DMS 273 treated with DMSO at 0.1 percent for 48 hours (cell line): Measurements from ENCODE around the gene GMDS.

Experiments
- DNase-seq: peaks from one replicate; lab custom pipeline; 2025; lab: John Stamatoyannopoulos, UW

Gene GMDS

DNA sequence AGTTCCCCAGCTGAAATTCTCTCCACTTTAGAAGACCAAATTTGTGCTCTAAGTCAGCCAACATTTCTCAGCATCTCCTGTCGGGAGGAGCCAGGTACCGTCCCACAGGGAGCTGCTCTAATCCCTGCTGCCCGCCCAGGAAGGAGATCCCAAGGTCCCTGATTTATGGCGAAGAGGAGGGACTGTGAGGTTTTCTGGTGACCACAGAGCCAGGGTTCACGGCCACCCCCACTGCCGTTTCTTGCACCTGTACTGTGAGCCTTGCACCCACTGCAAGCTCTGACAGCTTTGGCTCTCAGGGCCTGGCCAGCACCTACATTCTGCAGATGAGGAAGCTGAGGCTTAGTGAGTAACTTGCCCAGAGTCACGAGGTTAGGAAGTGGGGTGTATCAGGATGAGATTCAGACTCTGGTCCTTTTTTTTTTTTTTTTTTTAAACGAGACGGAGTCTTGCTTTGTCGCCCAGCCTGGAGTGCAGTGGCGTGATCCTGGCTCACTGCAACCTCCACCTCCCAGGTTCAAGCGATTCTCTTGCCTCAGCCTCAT is 600.8 kb downstream of the GMDS start:
- DNase-seq, result no peak

DNA sequence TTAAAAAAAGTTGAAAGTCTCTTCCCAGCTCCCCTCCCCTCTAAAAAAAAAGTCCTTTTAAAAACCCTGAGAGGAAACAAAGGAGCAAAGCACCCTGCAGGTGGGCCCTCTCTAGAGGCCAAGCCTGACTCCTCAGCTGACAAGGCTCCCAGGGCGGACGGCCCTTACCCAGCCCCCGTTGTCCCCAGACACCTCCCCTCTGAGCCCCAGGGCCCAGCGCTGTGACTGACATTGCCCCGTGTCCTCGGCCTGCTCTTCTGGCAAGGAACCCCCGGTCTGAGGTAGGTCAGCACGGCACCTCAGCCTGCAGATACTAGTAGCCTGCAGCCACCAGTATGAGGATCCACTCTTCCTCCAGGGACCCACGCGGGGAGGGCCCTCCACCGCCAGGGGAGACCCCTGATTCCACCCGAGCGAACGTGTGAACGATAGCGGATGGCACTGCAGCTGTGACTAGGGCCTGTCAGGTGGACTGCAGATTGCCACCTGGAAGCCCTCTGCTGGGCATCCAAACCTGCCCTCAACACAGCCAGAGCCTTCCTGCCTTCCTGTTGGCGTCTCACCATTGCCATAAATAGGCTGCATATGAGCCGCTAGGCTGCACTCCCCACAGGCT is 601.5 kb downstream of the GMDS start:
- no peak for DNase-seq

DNA sequence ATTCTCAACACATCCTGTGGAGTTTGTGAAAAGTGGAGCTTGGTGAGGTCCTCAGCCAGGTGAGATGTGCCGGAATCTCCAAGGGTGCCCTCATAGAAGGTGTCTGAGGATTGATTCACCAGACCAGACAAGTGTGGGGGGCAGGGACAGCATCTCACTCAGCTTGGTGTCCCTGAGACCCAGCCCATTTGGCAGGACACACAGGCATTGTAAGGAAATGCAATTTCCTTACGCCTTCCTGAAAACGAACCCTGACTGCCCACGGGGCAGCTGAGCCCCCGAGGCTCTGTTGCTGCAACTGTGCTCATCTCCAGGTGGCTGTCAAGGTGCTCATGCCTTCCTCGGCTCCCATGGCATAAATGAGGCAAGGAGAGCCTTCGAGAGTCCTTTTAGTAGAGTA is 602.3 kb downstream of the GMDS start:
- no peak for DNase-seq

DNA sequence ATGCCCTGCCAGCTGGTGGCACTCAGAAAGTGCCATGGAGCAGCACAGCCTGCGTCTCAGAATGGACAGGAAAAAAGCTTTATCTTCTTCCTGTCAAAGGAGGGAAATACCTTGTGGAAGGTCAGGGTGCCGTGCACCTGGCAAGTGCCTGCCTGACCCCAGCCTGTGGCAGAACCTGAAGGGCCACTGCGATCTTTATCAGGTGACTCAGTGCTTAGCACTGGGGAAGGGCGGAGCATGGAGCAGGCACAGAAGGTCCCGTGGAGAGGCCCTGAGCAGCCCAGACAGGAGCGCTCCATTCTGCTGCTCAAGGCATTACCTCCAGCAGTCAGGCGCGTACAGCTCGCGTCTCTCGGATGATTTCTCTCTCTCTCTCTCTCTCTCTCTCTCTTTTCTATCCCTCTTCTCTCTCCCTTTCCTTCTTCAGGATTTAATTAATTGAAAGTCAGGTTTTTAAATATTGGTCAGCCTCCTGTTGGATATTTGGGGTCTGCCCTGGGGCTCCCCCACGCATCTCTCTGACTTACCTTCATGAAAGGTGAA is 604.0 kb downstream of the GMDS start:
- DNase-seq, result no peak

DNA sequence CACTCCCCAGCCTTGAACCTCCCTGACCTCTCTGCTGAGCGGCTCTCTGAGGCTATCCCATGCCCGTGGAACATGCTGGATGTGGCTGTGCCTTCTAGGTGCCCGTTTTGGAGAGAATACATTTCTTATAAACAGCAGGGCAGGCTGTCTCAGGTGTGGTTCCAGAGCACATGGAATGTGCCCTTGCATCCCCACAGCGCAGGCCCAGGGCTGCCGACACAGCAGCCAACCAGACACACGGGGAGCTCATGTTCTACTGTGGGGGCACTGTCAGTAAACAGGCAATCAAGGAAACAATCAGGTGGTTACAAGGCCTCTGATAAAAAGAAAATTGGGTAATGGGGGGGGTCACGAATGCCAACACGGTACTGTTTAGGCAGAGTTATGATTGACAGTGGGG is 604.9 kb downstream of the GMDS start:
- DNase-seq, result no peak

DNA sequence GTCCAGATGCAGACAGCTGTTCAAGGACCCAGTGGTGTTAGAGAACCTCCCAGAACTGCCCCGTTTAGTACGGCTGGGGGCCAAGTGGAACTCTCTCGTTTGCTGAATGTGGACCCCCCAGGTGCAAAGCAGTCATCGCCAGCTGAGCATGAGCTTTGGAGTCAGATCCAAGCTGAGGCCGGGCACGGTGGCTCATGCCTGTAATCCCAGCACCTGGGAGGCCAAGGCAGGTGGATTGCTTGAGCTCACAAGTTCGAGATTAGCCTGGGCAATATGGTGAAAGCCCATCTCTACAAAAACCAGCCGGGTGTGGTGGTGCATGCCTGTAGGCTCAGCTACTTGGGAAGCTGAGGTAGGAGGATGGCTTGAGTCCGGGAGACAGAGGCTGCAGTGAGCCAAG is 606.0 kb downstream of the GMDS start:
- no peak for DNase-seq

DNA sequence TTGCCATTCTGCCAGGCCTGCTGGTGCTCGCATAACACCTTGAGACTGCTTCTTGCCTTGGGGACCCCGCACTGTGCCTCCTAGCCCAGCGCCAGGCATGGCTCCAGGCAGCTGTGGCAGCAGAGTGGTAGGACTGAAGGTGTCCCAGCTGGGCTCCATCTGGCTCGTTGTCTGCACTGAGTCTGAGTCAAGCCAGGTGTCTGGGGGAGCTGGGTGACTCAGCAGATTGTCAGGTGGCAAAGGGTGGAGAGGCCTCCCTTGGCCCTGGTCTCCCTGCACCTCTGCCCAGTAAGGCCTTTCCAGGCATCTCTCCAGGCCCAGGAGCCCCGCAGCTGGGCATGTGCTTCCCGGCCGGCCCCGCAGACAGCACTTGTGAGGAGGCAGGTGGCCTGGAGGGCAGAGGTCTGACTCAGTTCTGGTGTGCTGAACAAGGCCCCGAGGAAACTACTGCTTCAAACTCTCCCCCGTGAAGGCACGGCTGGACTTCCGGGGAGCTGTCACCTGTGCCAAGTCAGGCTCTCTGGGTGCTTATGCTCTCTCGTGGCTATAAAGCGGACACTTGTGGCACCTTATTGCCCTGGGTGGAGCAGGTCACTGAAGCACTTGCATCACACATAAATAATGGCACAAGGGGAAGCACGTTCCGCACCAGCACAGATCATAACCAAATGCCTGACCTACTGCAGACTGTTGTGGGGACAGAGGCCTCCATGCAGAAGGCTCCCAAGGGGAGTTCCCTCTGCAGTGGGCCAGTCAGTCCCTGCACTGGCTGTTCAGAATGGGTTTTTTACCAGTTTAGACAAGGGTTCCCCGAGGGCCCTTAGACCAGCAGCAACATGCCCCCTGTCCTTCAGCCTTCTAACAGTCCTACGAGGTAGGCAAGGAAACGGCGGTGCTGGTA is 608.2 kb downstream of the GMDS start:
- no peak for DNase-seq

DNA sequence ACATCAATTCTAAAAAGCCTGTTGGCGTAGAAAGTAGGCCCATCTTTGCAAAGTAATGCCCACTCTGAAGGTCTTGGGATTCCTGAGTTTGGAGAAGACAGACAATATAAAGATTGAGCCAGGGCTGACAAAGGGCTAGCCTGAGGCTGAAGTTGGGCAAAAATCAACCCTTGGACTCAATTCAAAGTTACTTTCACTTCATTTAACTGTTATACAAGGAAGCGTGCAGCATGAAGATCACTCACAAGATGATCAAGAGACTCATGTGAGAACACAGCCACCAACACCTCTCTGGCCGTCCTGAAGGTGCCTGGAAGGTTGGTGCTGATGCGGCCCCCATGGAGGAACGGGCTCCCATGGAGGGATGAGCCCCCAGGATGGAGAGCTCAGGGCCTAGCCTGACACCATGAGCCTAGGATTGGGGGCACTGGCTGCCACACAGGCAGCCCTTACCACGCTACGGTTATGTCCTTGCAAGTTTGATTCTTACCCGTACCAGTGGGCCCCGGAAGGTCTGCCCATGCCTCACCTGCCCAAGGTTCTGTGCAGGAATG is 609.1 kb downstream of the GMDS start:
- no peak for DNase-seq

DNA sequence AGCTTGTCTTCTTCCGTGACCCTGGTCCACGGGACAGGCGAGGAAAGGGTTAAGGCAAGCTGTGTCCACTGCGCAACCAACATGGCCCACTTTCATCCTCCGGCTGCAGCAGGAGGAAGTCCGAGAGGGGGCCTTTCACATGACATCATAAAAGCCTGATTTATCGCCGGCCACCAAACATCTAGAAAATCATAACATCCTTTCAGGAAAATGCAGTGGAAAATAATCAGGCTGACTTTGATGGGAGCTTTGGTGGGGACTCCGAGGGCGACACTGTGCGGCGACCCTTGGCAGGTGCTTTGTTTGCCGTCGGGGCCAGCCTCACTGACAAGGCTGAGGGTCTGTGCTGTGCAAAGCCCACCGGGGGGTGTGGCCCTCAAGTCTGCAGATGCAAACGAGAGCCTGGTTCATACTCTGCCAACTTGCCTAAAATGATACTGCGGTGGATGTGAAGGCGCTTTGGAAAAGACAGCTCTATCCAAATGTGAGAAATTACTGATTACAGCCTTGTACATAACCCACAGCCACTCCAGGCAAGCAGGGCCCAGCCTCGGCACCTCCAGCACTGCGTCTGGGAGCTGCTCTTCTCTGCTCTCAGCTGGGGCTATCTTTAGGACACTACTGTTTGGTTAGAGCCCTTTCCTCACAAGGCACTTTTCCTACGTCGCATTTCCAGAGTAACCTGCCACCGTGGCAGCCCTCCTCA is 609.9 kb downstream of the GMDS start:
- no peak for DNase-seq

DNA sequence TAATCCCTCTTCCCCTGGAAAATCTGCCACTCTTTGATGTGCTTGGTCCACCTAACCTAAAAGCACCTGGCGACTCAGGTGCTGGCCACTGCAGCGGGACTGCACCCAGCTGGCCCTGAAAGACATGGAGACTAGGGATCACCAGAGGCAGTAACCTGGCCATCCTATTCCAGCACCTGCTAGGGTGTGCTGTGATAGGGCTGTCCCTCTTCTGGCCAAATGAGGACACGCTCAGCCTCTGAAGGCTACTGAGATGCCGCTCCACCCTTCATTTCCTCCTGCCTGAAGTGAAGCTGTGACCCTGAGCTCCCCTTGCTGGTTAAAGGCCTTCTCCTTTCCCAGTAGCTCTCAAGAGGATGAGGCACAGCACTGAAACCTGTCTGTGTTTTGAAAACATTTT is 611.3 kb downstream of the GMDS start:
- DNase-seq, result no peak

DNA sequence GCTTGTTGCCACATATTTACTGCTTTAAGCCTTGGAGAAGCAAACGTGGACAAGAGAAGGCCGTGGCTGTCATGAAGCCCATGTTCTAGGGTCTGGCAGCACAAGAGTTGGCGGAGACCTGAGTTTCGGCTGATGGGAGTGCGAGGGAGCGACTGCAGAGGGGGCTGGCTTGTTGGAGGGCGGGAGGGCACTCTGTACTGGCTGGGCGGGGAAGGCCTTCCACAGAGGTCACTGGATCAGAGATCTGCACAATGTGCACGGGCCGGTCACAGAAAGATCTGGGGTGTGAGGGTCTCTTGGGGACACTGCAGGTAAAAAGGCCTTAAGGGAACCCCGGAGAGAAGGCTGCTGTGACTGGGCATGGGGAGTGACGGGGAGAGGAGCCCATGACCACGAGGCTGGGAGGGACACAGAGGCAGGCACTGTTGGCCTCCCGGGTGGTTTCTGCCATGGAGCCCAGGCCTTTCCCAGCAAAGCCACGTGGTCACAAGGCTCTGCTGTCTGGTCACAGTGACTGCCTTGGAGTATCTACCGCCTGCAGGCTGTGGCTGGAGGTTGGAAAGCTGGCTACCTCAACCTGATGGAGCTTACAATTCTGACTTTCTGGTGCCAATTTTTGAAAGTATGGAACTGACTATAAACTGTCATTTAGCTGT is 611.9 kb downstream of the GMDS start:
- no peak for DNase-seq

DNA sequence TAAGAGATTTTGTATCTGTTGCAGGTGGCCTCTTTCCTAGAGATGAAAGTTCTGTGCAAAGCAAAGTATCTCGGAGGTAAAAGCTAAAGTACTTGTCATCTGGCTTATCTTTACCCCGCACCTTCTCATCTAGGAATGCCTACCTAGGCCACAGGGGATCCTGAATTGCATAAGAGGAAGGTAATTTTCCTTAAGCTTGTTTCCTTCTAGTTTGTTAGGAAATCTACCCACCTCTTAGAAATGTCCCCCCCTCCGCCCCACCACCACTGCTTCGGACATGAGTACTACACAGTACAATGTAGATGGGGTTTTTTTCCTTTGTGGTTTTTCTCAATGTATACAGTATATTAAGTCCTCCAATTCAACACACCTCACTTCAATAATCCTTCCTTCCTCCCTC is 614.2 kb downstream of the GMDS start:
- no peak for DNase-seq

DNA sequence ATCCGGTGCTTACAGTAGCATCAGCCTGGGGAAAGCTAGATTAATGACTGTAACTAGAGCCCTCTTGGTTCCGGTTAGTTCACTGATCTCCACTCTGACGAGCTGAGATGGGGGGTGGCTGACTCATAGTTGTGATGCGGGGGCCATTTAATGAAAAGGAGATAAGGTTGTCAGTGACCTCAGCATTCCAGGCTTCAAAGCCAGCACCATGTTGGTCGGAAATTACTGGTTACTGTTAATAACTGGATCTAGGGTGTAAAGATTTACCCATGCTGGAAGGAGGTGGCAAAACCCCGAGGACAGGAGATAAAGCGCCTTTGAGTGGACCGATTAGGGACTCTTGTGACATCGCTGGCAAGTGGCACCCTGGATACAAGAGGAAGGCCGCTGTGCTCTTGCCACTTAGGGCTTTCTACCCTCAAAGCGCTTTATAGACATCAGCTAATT is 614.6 kb downstream of the GMDS start:
- DNase-seq, result no peak

DNA sequence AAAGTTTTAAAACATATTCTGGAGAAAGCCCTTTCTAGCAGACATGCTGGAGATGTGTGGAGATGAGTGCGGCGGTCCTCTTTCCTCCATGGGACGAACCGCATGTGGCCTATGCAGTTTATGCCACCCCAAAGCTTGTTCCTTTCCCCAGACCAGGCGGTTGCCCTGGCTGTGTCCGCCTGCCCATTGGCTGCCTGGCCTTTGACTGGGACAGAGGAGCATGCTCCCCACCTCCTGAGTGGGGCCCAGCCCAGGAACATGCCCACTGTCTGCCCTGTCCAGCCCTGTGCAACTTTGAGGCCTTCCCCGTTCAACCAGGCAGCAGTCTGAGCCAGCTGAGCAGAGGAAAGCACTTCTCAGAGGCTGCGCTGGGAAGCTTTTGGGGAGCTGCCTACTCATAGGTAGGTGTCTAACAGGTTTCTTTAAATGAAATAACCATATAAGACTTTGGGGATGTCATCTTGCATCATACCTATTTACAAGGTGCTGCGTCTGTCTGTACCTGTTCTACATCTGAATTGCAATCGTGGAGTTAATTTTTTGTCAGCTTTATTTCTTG is 615.1 kb downstream of the GMDS start:
- DNase-seq, result no peak

DNA sequence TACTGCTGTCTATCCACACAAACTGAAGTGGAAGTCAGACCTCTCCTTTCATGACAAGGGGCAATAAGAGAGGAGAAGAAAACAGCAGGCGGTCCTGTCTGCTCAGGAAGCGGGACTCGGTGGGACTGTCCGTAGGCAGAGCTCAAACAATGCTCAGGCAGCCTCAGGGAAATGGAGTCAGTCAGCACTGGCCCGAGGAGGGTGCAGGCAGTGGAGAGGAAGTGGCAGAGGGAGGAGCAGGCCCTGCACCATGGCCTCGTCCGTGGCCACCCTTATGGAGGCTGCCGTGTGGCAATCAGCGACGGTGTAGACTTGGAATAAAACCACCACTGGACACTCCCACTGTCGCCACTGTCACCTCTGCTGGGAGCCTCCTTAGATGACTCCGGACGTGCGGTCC is 616.1 kb downstream of the GMDS start:
- no peak for DNase-seq

DNA sequence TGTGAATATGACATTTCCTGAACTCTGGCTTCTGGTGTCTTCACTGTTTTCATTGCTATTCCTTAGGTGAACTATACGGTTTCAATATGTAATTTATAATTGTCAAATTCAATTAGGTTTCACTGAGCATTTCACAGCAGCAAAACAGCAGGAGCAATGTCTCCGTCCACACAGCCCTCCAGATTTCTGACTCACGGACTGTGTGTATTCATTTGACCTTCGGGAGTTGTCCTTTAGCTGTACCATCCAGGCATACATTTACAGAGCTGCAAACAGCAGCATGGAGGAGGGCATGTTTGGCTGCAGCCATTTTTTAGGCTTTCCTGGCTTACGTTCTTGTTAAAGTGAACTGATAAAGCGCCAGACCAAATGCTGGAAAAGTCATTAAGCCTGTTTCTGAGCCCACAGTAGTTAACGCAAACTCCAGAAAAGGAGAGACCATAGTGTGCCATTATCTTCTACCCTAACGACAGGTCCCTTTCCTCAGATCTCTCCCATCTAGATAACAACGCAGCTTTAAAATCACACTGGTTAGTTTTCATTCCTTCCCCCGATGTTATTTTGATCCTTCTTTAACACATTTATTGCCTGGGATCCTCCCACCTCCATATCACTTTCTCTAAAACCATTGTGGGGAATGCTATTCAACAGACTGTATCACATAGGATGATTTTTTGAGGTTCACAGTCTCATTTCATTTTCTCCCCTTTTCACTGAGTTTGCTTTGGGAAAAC is 617.4 kb downstream of the GMDS start:
- DNase-seq, result no peak

DNA sequence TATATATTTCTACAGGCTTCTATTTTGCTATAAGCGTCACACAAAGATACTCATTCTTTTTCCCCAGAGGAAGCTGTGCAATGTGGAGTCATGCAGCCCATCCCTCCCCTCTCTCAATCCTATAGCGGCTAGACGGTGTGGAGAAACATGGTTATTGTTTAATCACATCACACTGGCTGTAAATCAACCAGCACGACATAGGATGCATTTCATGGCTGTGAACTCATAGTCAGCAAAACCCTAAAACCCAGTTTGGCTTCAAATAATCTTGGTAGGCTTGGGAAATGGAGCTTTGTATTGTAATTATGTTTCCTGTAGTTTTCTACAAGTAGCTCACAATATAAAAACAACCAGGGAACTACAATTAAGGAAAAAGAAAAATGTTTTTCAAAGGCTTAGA is 618.9 kb downstream of the GMDS start:
- no peak for DNase-seq

DNA sequence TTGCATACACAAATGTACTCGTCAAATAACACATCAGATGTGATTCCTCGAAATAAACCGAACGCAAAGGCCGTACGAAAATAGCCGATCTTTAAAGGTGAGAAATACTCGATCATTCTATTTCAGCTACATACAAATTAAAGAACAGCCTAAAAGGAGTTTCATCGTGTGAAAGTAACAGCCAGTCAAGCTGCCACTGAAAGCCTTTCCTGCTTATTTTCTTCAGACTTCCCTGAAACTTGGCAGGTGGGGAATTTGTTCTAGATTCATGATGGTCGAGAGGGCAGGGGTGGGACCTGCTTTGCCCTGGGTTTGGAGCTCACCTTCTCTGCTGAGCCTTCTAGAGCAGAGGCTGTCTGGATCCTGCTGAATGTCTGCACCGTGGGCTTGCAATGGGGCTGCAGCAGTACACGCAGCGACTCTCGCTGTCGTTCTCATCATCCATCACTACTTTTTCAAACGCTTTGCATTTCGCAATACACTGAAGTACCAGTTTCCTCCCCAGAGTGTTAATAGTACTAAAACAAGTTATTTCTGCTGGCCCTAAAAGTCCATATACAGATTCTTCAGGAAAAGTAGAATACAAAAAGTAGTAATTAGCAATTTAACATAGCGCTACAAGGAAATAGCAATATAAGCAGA is 619.5 kb downstream of the GMDS start:
- DNase-seq, result no peak

DNA sequence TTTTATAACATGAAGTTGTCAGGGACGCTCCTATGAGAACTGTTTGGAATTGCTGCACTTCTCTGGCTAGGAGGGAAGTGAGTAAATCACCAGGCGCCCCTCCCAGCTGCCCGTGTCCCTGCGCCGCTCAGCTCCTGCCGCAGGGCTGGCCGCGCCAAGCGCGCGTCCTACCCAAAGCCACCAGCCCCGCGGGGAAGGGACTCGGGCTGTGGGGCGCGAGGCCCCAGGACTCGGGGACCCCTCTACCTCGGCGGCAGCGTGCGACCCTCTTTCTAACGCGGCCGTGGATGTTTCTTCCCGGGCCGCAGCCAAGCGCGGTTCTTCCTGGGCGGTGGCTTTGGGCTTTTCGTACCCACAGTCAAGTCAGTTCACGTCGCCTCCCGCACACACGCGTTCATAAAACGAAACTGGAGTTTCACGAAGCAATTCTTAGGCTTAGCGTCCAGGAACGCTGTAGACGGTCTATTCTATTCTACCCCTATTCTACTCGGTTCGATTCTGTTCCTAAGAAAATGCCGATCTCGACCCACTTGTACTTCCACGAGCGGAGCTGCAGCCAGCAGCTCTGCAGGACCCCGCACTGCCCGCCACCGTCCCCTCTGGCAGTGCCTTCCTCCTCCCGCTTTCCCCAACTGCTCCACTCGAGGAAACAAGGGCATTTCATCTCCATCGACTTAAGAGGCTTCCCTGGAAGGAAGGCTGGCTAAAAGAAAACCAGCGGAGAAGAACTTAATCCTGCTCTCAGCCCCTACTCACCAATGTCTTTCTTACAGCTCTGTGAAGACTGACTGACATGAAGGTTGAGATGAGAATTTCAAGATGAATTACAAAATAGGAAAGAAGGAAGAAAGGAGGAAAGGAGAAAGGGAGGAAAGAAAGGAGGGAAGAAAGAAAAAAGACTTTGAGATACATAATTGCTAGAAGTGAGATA is 620.3 kb downstream of the GMDS start:
- no peak for DNase-seq
